Measurements from ENCODE around the gene TERT.

The TERT gene

GRCh38 chr5:1252681-1253080 is 42.2 kb downstream of the TERT start:
- Histone ChIP-seq H3K79me2 (ENCODE audit: low read length) (no peaks in the 10 kb centered on the region), H3K9me3 (ENCODE audit: insufficient read depth, low read length) (no peaks in the 10 kb centered on the region), H2AFZ (ENCODE audit: low read depth, low read length) (no peak overlapping the region), H3K36me3 (replicated peaks; ENCODE audit: low read depth, low read length) (no peaks in the 10 kb centered on the region), H3K4me2 (ENCODE audit: low read length) (no peak overlapping the region), H3K9ac (ENCODE audit: low read length) (no peak overlapping the region), H3K27ac (ENCODE audit: low read length) (no peak overlapping the region), H4K20me1 (ENCODE audit: insufficient read depth, low read length) (no peaks in the 10 kb centered on the region), H3K4me3 (ENCODE audit: low read length) (no peak overlapping the region), H3K4me1 (ENCODE audit: low read length) (no peaks in the 10 kb centered on the region), H3K27me3 (ENCODE audit: low read depth, low read length) (no peaks in the 10 kb centered on the region)
- TF ChIP-seq EZH2phosphoT487 (IDR thresholded peaks at IDR 0.05; ENCODE audit: low read depth) (no peak), CTCF (IDR thresholded peaks at IDR 0.05; ENCODE audit: low read depth, low read length) (no peak)

- Histone ChIP-seq H3K4me3 (ENCODE audit: low read length) (no peak overlapping the region), H3K4me1 (ENCODE audit: low read length) (no peaks in the 10 kb centered on the region), H3K79me2 (ENCODE audit: low read length) (no peaks in the 10 kb centered on the region), H3K27me3 (ENCODE audit: low read depth, low read length) (no peaks in the 10 kb centered on the region), H3K4me2 (ENCODE audit: low read length) (no peak overlapping the region), H2AFZ (ENCODE audit: low read depth, low read length) (no peak overlapping the region), H3K9me3 (ENCODE audit: insufficient read depth, low read length) (no peaks in the 10 kb centered on the region), H3K36me3 (replicated peaks; ENCODE audit: low read depth, low read length) (no peaks in the 10 kb centered on the region), H3K27ac (ENCODE audit: low read length) (no peak overlapping the region), H4K20me1 (ENCODE audit: insufficient read depth, low read length) (no peaks in the 10 kb centered on the region), H3K9ac (ENCODE audit: low read length) (no peak overlapping the region)
- TF ChIP-seq EZH2phosphoT487 (IDR thresholded peaks at IDR 0.05; ENCODE audit: low read depth) (no peak), CTCF (IDR thresholded peaks at IDR 0.05; ENCODE audit: low read depth, low read length) (no peak)
Measured at GRCh38 chr5:1251678-1252580, 42.9 kb downstream of the TERT start.

GRCh38 chr5:1249366-1250280 is 45.2 kb downstream of the TERT start:
- TF ChIP-seq EZH2phosphoT487 (IDR thresholded peaks at IDR 0.05; ENCODE audit: low read depth): no peak
- TF ChIP-seq CTCF (IDR thresholded peaks at IDR 0.05; ENCODE audit: low read depth, low read length): no peak
- Histone ChIP-seq H3K9ac (ENCODE audit: low read length) (no peak overlapping the region), H3K9me3 (ENCODE audit: insufficient read depth, low read length) (no peaks in the 10 kb centered on the region), H3K27me3 (ENCODE audit: low read depth, low read length) (no peaks in the 10 kb centered on the region), H4K20me1 (ENCODE audit: insufficient read depth, low read length) (no peaks in the 10 kb centered on the region), H2AFZ (ENCODE audit: low read depth, low read length) (no peak overlapping the region), H3K27ac (ENCODE audit: low read length) (no peak overlapping the region), H3K4me3 (ENCODE audit: low read length) (no peak overlapping the region), H3K4me2 (ENCODE audit: low read length) (no peak overlapping the region), H3K79me2 (ENCODE audit: low read length) (no peaks in the 10 kb centered on the region), H3K36me3 (replicated peaks; ENCODE audit: low read depth, low read length) (no peaks in the 10 kb centered on the region), H3K4me1 (ENCODE audit: low read length) (no peaks in the 10 kb centered on the region)

DNA sequence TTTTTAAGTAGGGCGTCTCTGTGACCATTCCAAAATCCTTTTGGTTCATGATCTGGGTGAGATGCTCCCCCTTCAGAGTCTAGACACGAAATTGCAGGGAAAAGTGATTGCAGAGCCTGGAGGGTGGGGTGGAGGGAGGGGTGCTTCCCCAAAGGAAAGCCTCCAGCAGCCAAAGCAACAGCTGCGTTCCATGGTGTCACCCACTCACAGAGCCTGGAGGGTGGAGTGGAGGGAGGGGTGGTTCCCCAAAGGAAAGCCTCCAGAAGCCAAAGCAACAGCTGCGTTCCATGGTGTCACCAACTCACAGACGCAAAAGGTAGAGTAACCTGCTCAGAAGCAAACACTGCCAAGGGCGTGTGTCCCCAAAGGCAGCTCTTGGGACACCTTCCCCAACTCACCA is 47.1 kb downstream of the TERT start:
- no peak for TF ChIP-seq EZH2phosphoT487 (IDR thresholded peaks at IDR 0.05; ENCODE audit: low read depth)
- no peak for TF ChIP-seq CTCF (IDR thresholded peaks at IDR 0.05; ENCODE audit: low read depth, low read length)
- H3K4me2 ChIP-seq (ENCODE audit: low read length): no peak overlapping the region
- H3K36me3 ChIP-seq (replicated peaks; ENCODE audit: low read depth, low read length): no peaks in the 10 kb centered on the region
- H3K27ac ChIP-seq (ENCODE audit: low read length): no peak overlapping the region
- no peaks in the 10 kb centered on the region for H3K4me1 ChIP-seq (ENCODE audit: low read length)
- H3K4me3 ChIP-seq (ENCODE audit: low read length): no peak overlapping the region
- no peaks in the 10 kb centered on the region for H3K27me3 ChIP-seq (ENCODE audit: low read depth, low read length)
- H3K79me2 ChIP-seq (ENCODE audit: low read length): no peaks in the 10 kb centered on the region
- H3K9me3 ChIP-seq (ENCODE audit: insufficient read depth, low read length): no peaks in the 10 kb centered on the region
- no peak overlapping the region for H3K9ac ChIP-seq (ENCODE audit: low read length)
- H2AFZ ChIP-seq (ENCODE audit: low read depth, low read length): no peak overlapping the region
- no peaks in the 10 kb centered on the region for H4K20me1 ChIP-seq (ENCODE audit: insufficient read depth, low read length)
